Neutrophil (primary cell): ENCODE results near the gene UBA3.

ENCODE experiments used
- H3K27ac ChIP-seq: fragments of 200-600 bp; sonication (generic); 2 replicates; pipeline ENCODE4 v1.5.1; 2016; ENCODE audit warnings: mild to moderate bottlenecking, moderate library complexity
- H3K27me3 ChIP-seq: fragments of 200-600 bp; sonication (generic); 2 replicates; pipeline ENCODE4 v1.6.0; 2016; ENCODE audit warnings: mild to moderate bottlenecking
- H3K36me3 ChIP-seq: fragments of 200-600 bp; sonication (generic); 2 replicates; pipeline ENCODE4 v1.5.1; 2017
- H3K4me1 ChIP-seq, 2 experiments: fragments of 200-600 bp in 1 of 2; sonication (generic) in 1 of 2; 1 replicate in 1 of 2; 2 replicates in 1 of 2; pipeline versions ENCODE4 v1.5.1 to v1.6.1; 2013 to 2016; ENCODE audit warnings: low read depth in 1 of 2, low read length in 1 of 2, mild to moderate bottlenecking in 1 of 2, moderate library complexity in 1 of 2; ENCODE audit not compliant: control insufficient read depth in 1 of 2, insufficient read depth in 1 of 2
- H3K4me3 ChIP-seq, 2 experiments: fragments of 200-600 bp in 1 of 2; sonication (generic) in 1 of 2; 1 replicate in 1 of 2; 2 replicates in 1 of 2; pipeline ENCODE4 v1.5.1; 2013 to 2016; ENCODE audit warnings: low read depth in 1 of 2, low read length in 1 of 2, mild to moderate bottlenecking in 1 of 2, moderate library complexity in 1 of 2
- H3K9me3 ChIP-seq: fragments of 200-600 bp; sonication (generic); 2 replicates; pipeline ENCODE4 v1.5.1; 2016
- CTCF ChIP-seq: fragments of 200-600 bp; sonication (generic); IDR thresholded peaks from 2 replicates; pipeline ENCODE4 v1.5.1; 2016; ENCODE audit warnings: antibody characterized with exemption

Gene UBA3

GRCh38 chr3:69080233-69080920, at the start of gene UBA3:
TSS of gene UBA3 (minus strand) at chr3:69080365. CDS start at chr3:69080353, 12 bp downstream.
- Histone ChIP-seq H3K4me3 (peak within 1 kb of the TSS; percentile 89 to 93), H3K9me3 (no peaks in the 10 kb centered on the region), H3K27me3 (no peaks in the 10 kb centered on the region), H3K4me1 (peaks cover 49 to 57% of the 10 kb centered on the region in 2 experiments), H3K36me3 (peaks cover 3% of the 10 kb centered on the region), H3K27ac (peak within 1 kb of the TSS; percentile 82)
- peak; percentile 51 for TF ChIP-seq CTCF

- no peaks in the 10 kb centered on the region for H3K27me3 ChIP-seq
- H3K9me3 ChIP-seq: no peaks in the 10 kb centered on the region
- no peak for TF ChIP-seq CTCF
- H3K4me3 ChIP-seq: no peak overlapping the region
- peaks cover 3 to 12% of the 10 kb centered on the region in 2 experiments for H3K4me1 ChIP-seq
- H3K27ac ChIP-seq: no peak overlapping the region
- H3K36me3 ChIP-seq: no peaks in the 10 kb centered on the region
Observed at GRCh38 chr3:69129531-69129930, 49.4 kb upstream of the UBA3 start.

- no peak for TF ChIP-seq CTCF
- Histone ChIP-seq H3K27ac (no peak overlapping the region), H3K4me1 (peaks cover 3 to 12% of the 10 kb centered on the region in 2 experiments), H3K27me3 (no peaks in the 10 kb centered on the region), H3K4me3 (no peak overlapping the region), H3K9me3 (no peaks in the 10 kb centered on the region), H3K36me3 (no peaks in the 10 kb centered on the region)
Observed at GRCh38 chr3:69128509-69128908, 48.3 kb upstream of the UBA3 start.

DNA sequence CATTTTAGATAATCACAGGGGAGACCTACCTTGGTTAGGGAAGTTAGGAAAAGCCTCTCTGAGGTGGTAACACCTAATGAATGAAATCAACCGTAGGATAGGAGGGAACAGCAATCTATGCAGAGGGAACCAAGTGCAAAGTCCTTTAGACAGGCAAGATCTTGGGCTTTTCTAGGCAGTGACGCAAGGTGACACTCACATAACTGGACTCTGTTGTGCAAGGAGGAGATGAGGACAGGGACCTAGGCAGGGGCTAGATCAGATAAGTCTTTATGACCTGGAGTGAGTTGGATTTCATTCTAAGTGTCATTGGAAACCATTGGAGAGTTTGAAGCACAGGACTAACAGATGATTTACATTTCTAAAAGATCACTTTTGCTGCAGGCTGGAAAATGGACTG, 46.8 kb upstream of the UBA3 start:
- peaks cover 3 to 12% of the 10 kb centered on the region in 2 experiments for H3K4me1 ChIP-seq
- H3K36me3 ChIP-seq: no peaks in the 10 kb centered on the region
- H3K27me3 ChIP-seq: no peaks in the 10 kb centered on the region
- TF ChIP-seq CTCF: no peak
- no peak overlapping the region for H3K4me3 ChIP-seq
- H3K9me3 ChIP-seq: no peaks in the 10 kb centered on the region
- H3K27ac ChIP-seq: no peak overlapping the region

DNA sequence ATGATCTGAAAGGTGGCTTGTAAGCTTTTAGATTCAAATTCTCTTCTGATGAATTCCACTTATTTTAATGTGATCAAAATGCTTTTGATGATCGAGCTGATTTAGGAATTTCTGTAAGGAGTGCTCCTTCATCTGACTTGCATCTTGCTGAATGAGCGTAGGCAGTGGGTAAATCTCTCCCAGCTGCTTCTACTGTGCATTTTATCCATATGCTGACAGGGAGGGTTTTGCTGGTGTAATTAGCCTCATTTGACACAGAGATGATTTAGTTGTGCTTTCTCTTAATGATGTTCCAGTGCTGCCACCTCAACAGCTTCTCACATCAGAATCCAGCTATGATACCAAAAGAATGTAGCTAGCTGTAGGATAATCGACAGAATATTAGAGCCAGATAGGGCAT, 46.1 kb upstream of the UBA3 start:
- Histone ChIP-seq H3K27me3 (no peaks in the 10 kb centered on the region), H3K9me3 (no peaks in the 10 kb centered on the region), H3K27ac (no peak overlapping the region), H3K4me1 (peaks cover 3 to 19% of the 10 kb centered on the region in 2 experiments), H3K4me3 (no peak overlapping the region), H3K36me3 (no peaks in the 10 kb centered on the region)
- no peak for TF ChIP-seq CTCF
